GM11168 (cell line): Measurements from ENCODE around the gene SMIM44.
"Not testable (repeated sequence)": the region's sequence is repeated elsewhere in the genome, so short reads cannot be mapped to it uniquely, and the experiment has no call there.

ENCODE experiments used
- in situ Hi-C: fragments of 300-500 bp; cut with MboI; formaldehyde crosslinking; loops from one replicate; pipeline ENCODE4 v1.12.0; 2022; ENCODE audit warnings: low sequenced_read_pairs; ENCODE audit not compliant: unreplicated experiment

The SMIM44 gene

GRCh38 chr19:3518659-3519058 is 35.4 kb upstream of the SMIM44 start:
- in situ Hi-C loops = no loop called here

- in situ Hi-C loops = no loop called here
These were observed 35.0 kb upstream of the SMIM44 start for GRCh38 chr19:3518255-3518654.

- in situ Hi-C loops = no loop called here
These were observed 34.4 kb upstream of the SMIM44 start for GRCh38 chr19:3517638-3518037.

- in situ Hi-C loops = no loop called here
These were observed 33.5 kb upstream of the SMIM44 start for GRCh38 chr19:3516675-3517207.

GRCh38 chr19:3515891-3516422 is 32.7 kb upstream of the SMIM44 start:
- in situ Hi-C loops = no loop called here

- in situ Hi-C loops = no loop called here
These were observed 31.7 kb upstream of the SMIM44 start for GRCh38 chr19:3514930-3515329.

GRCh38 chr19:3513229-3514140 is 30.2 kb upstream of the SMIM44 start:
- in situ Hi-C loops = no loop called here

- in situ Hi-C loops = no loop called here
These were observed 29.5 kb upstream of the SMIM44 start for GRCh38 chr19:3512562-3513228.

GRCh38 chr19:3511506-3512251 is 28.4 kb upstream of the SMIM44 start:
- in situ Hi-C loops = no loop called here

GRCh38 chr19:3510727-3511126 is 27.5 kb upstream of the SMIM44 start:
- in situ Hi-C loops = no loop called here

- in situ Hi-C loops = no loop called here
These were observed 26.3 kb upstream of the SMIM44 start for GRCh38 chr19:3509566-3509989.

- in situ Hi-C loops = no loop called here
These were observed 25.7 kb upstream of the SMIM44 start for GRCh38 chr19:3508771-3509535.

GRCh38 chr19:3508121-3508661 is 24.9 kb upstream of the SMIM44 start:
- in situ Hi-C loops = not testable (repeated sequence)

- in situ Hi-C loops = no loop called here
These were observed 24.3 kb upstream of the SMIM44 start for GRCh38 chr19:3507371-3508120.

GRCh38 chr19:3506384-3507340 is 23.4 kb upstream of the SMIM44 start:
- in situ Hi-C loops = no loop called here

- in situ Hi-C loops = no loop called here
These were observed 22.6 kb upstream of the SMIM44 start, which contains the start of gene FZR1 for GRCh38 chr19:3505598-3506383. Gene FZR1, plus strand, starts transcription at chr19:3506311. Its CDS starts 16,679 bp downstream, at chr19:3522990.

- in situ Hi-C loops = no loop called here
These were observed 21.5 kb upstream of the SMIM44 start for GRCh38 chr19:3504735-3505134.
